Measurements from ENCODE around the gene TRAPPC10. TPM values are rescaled to one million over a fixed set of nuclear protein-coding genes. Genes with fewer than 3 reads are reported as not detected.

The TRAPPC10 gene
- total and polyA plus RNA-seq, 4 donors = 7.7 to 43.5 (median 29.7) TPM

DNA sequence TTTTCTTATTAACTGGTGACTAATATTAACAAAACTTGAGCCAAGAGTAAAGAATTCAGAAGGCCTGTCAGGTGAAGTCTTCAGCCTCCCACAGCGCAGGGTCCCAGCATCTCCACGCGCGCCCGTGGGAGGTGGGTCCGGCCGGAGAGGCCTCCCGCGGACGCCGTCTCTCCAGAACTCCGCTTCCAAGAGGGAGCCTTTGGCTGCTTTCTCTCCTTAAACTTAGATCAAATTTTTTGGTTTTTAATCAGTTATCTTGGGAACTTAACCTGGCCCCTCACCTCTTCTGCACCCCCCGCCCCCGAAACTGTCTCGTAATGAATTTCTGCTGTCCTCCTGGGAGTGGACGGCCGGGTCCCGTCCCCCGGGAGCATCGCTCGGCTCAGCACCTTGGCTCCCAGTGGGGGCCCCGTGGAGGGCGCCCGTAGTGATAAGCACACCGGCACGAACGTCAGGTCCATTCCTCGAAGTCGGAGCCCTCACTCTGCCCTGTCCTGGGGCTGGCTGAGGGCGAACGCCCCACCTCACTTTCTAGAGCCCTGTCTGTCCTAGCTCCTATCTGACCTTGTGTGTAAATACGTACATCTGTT, 29.5 kb upstream of the TRAPPC10 start:
- no peak for ATAC-seq (ENCODE audit: insufficient read depth, low FRiP score)
- H3K27me3 ChIP-seq (ENCODE audit: control insufficient read depth in 3 of 3, insufficient read depth in 3 of 3, low read length in 2 of 3) = no peaks in the 10 kb centered on the region
- TF ChIP-seq CTCF (IDR thresholded peaks at IDR 0.05; ENCODE audit: control extremely low read depth, extremely low read depth) = no peak
- H3K27ac ChIP-seq (ENCODE audit: low read depth in 1 of 2, low read length in 1 of 2) = no peak overlapping the region
- peaks cover 11 to 41% (median 15%) of the 10 kb centered on the region in 4 donors for H3K36me3 ChIP-seq (ENCODE audit: control insufficient read depth in 4 of 4, insufficient read depth in 4 of 4, low read length in 4 of 4)
- WGBS, 2 donors = 93 to 96% methylated on average over 32 of the region's 32 CpGs
- no peak overlapping the region for H3K4me3 ChIP-seq
- DNase-seq = no peak
- H3K9me3 ChIP-seq (ENCODE audit: control insufficient read depth in 4 of 4, insufficient read depth in 3 of 4, low read length in 3 of 4) = no peaks in the 10 kb centered on the region
- peaks cover 0 to 10% (median 7%) of the 10 kb centered on the region in 5 donors for H3K4me1 ChIP-seq (ENCODE audit: control insufficient read depth in 5 of 5, insufficient read depth in 5 of 5, low read length in 5 of 5)
- H3K9ac ChIP-seq (ENCODE audit: insufficient read depth in 1 of 2, low read length in 2 of 2) = no peak overlapping the region

DNA sequence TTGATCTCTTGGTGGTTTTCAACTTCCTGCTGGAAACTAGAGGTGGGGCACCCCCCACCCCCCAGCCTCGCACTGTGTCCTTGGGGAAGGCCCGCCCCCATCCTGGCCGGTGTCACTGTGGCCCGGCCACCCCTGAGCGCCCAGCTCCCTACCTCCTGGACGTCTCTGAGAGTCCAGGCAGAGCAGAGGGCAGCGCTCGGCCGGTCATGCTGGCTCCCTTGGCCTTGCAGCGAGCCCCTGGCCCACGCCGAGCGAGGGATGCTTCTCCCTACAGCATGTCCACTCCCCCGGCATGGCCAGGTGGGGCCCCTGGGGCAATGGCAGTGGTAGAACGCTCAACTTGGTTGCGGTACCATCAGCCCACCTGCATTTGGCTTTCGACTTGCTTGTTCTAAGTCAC, 28.7 kb upstream of the TRAPPC10 start:
- WGBS, 2 donors = 92 to 93% methylated on average over 17 of the region's 17 CpGs
- ATAC-seq (ENCODE audit: insufficient read depth, low FRiP score) = no peak

GRCh38 chr21:43983860-43984420, 28.2 kb upstream of the TRAPPC10 start:
- no peaks in the 10 kb centered on the region for H3K9me3 ChIP-seq (ENCODE audit: control insufficient read depth in 4 of 4, insufficient read depth in 3 of 4, low read length in 3 of 4)
- no peak overlapping the region for H3K9ac ChIP-seq (ENCODE audit: insufficient read depth in 1 of 2, low read length in 2 of 2)
- H3K27ac ChIP-seq (ENCODE audit: low read depth in 1 of 2, low read length in 1 of 2) = no peak overlapping the region
- peaks cover 0 to 6% (median 0%) of the 10 kb centered on the region in 3 donors for H3K27me3 ChIP-seq (ENCODE audit: control insufficient read depth in 3 of 3, insufficient read depth in 3 of 3, low read length in 2 of 3)
- peaks cover 0 to 10% (median 7%) of the 10 kb centered on the region in 5 donors for H3K4me1 ChIP-seq (ENCODE audit: control insufficient read depth in 5 of 5, insufficient read depth in 5 of 5, low read length in 5 of 5)
- ATAC-seq (ENCODE audit: insufficient read depth, low FRiP score) = no peak
- H3K36me3 ChIP-seq (ENCODE audit: control insufficient read depth in 4 of 4, insufficient read depth in 4 of 4, low read length in 4 of 4) = peaks cover 5 to 35% (median 13%) of the 10 kb centered on the region in 4 donors
- no peak for DNase-seq
- H3K4me3 ChIP-seq = no peak overlapping the region
- TF ChIP-seq CTCF (IDR thresholded peaks at IDR 0.05; ENCODE audit: control extremely low read depth, extremely low read depth) = no peak
- WGBS, 2 donors = 94 to 96% methylated on average over 25 of the region's 25 CpGs

More for the DNA sequence above, 28.7 kb upstream of the TRAPPC10 start:
- DNase-seq = no peak
- Histone ChIP-seq H3K9ac (ENCODE audit: insufficient read depth in 1 of 2, low read length in 2 of 2) (no peak overlapping the region), H3K9me3 (ENCODE audit: control insufficient read depth in 4 of 4, insufficient read depth in 3 of 4, low read length in 3 of 4) (no peaks in the 10 kb centered on the region), H3K4me1 (ENCODE audit: control insufficient read depth in 5 of 5, insufficient read depth in 5 of 5, low read length in 5 of 5) (peaks cover 0 to 10% (median 7%) of the 10 kb centered on the region in 5 donors), H3K4me3 (no peak overlapping the region), H3K36me3 (ENCODE audit: control insufficient read depth in 4 of 4, insufficient read depth in 4 of 4, low read length in 4 of 4) (peaks cover 8 to 36% (median 13%) of the 10 kb centered on the region in 4 donors), H3K27ac (ENCODE audit: low read depth in 1 of 2, low read length in 1 of 2) (no peak overlapping the region), H3K27me3 (ENCODE audit: control insufficient read depth in 3 of 3, insufficient read depth in 3 of 3, low read length in 2 of 3) (peaks cover 0 to 6% (median 0%) of the 10 kb centered on the region in 3 donors)
- no peak for TF ChIP-seq CTCF (IDR thresholded peaks at IDR 0.05; ENCODE audit: control extremely low read depth, extremely low read depth)
